NB4 (cell line): Measurements from ENCODE around the gene DEXI.

ENCODE experiments used
- DNase-seq: peaks from one replicate; pipeline ENCODE4 v3.0.0; 2010; ENCODE audit warnings: low read depth
- H3K4me3 ChIP-seq: one replicate; pipeline ENCODE4 v1.5.1; 2011; ENCODE audit warnings: mild to moderate bottlenecking, low read depth, low read length, moderate library complexity
- CTCF ChIP-seq: IDR thresholded peaks from one replicate; pipeline ENCODE4 v1.5.1; 2012; ENCODE audit warnings: low read depth, low read length
- MAX ChIP-seq: IDR thresholded peaks from 2 replicates; pipeline ENCODE4 v1.6.1; 2011; ENCODE audit warnings: low read depth, low read length
- MYC ChIP-seq: IDR thresholded peaks from 2 replicates; pipeline ENCODE4 v1.6.1; 2011; ENCODE audit warnings: low read depth, low read length
- POLR2A ChIP-seq: IDR thresholded peaks from 2 replicates; pipeline ENCODE4 v1.6.1; 2011; ENCODE audit warnings: mild to moderate bottlenecking; ENCODE audit not compliant: insufficient read length; ENCODE audit errors: extremely low read depth

The DEXI gene

GRCh38 chr16:10937068-10937859 is 5.0 kb downstream of the DEXI start:
- TF ChIP-seq MYC: no peak
- TF ChIP-seq MAX: no peak
- no peak for TF ChIP-seq POLR2A
- TF ChIP-seq CTCF: no peak
- DNase-seq: no peak
- no peak overlapping the region for H3K4me3 ChIP-seq

GRCh38 chr16:10936272-10936984 is 5.8 kb downstream of the DEXI start:
- no peak overlapping the region for H3K4me3 ChIP-seq
- DNase-seq: no peak
- no peak for TF ChIP-seq CTCF
- no peak for TF ChIP-seq MYC
- TF ChIP-seq MAX: no peak

- no peak overlapping the region for H3K4me3 ChIP-seq
- no peak for DNase-seq
- no peak for TF ChIP-seq POLR2A
- TF ChIP-seq CTCF: no peak
- no peak for TF ChIP-seq MAX
- no peak for TF ChIP-seq MYC
Measured at GRCh38 chr16:10935226-10935915, 6.9 kb downstream of the DEXI start.

- TF ChIP-seq MAX (no peak), CTCF (no peak), POLR2A (no peak), MYC (no peak)
- H3K4me3 ChIP-seq: no peak overlapping the region
- DNase-seq: no peak
Measured at GRCh38 chr16:10934325-10935107, 7.8 kb downstream of the DEXI start.

GRCh38 chr16:10933865-10934264 is 8.4 kb downstream of the DEXI start:
- no peak overlapping the region for H3K4me3 ChIP-seq
- TF ChIP-seq MAX (no peak), POLR2A (no peak), MYC (no peak), CTCF (no peak)
- no peak for DNase-seq
